DND-41 (cell line): Measurements from ENCODE around the gene GALNT13.

ENCODE experiments used
- CTCF ChIP-seq: IDR thresholded peaks from 2 replicates; pipeline ENCODE4 v1.5.1; 2012; ENCODE audit warnings: borderline replicate concordance, low read length, moderate library complexity, mild to moderate bottlenecking; ENCODE audit not compliant: poor library complexity, severe bottlenecking; ENCODE audit errors: extremely low read depth
- EZH2 ChIP-seq: IDR thresholded peaks from 3 replicates; pipeline ENCODE4 v1.6.1; 2012; ENCODE audit warnings: borderline replicate concordance, low read depth, mild to moderate bottlenecking, moderate library complexity, low read length, inconsistent platforms; ENCODE audit not compliant: severe bottlenecking

GRCh38 chr2:153940511-153940910 lies 68.8 kb downstream of the GALNT13 start:
- TF ChIP-seq CTCF (no peak), EZH2 (no peak)
